Measurements from ENCODE around the gene SCCPDH.
"Not testable (repeated sequence)": the region's sequence is repeated elsewhere in the genome, so short reads cannot be mapped to it uniquely, and the experiment has no call there.

Gene SCCPDH, protein sequence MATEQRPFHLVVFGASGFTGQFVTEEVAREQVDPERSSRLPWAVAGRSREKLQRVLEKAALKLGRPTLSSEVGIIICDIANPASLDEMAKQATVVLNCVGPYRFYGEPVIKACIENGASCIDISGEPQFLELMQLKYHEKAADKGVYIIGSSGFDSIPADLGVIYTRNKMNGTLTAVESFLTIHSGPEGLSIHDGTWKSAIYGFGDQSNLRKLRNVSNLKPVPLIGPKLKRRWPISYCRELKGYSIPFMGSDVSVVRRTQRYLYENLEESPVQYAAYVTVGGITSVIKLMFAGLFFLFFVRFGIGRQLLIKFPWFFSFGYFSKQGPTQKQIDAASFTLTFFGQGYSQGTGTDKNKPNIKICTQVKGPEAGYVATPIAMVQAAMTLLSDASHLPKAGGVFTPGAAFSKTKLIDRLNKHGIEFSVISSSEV

GRCh38 chr1:246724016-246724730, at the start of gene SCCPDH:
Gene SCCPDH, plus strand, starts transcription at chr1:246724409. Its CDS starts 14 bp downstream, at chr1:246724423.
- peak; percentile 95 for DNase-seq (ENCODE audit: low spot score)

DNA sequence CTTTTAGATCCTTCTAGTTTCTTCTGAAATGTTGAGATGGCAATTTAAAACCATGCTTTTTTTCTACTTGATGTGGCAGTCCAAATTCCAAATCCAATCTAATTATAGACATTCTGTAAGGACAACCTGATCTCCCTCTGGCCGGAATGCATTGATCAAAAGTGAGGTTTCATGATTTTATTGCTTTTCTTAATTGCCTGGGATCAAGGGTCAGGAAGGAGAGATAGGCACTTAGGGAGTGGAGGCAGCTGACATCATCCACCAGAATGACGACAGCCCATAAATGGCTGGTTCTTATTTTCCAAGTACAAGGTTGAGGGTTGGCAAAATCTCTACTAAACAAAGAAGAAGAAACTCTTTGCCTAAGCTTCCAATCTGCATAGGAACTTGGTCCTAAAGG, 46.4 kb upstream of the SCCPDH start:
- no peak for DNase-seq (ENCODE audit: low spot score)

- DNase-seq (ENCODE audit: low spot score), result no peak
Observed at GRCh38 chr1:246678816-246679793, 45.1 kb upstream of the SCCPDH start.

- DNase-seq (ENCODE audit: low spot score), result no peak
Observed at GRCh38 chr1:246679794-246680177, 44.4 kb upstream of the SCCPDH start.

DNA sequence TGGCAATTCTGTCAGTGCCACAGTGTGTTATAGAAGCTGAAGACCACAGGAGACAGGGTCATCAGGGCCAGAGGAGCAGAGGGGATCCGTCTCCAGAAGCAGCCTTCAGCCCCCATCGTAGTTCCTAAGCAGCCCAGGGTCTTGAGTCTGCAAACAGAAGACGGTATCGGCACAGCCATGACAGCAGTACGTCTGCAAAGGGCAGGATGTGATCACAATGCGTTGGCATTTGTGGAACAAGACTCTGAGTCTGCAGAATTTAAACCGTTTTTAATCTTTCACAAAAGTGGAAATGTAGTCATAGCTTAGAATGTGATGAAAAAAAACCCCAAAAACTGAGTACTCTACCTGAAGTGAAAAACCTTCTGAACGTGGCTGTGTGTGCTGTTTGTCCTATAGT, 44.0 kb upstream of the SCCPDH start:
- no peak for DNase-seq (ENCODE audit: low spot score)

GRCh38 chr1:246680696-246681130, 43.5 kb upstream of the SCCPDH start:
- DNase-seq (ENCODE audit: low spot score), result no peak

GRCh38 chr1:246681900-246682895, 42.0 kb upstream of the SCCPDH start:
- no peak for DNase-seq (ENCODE audit: low spot score)

- no peak for DNase-seq (ENCODE audit: low spot score)
Observed at GRCh38 chr1:246683521-246683920, 40.7 kb upstream of the SCCPDH start.

DNA sequence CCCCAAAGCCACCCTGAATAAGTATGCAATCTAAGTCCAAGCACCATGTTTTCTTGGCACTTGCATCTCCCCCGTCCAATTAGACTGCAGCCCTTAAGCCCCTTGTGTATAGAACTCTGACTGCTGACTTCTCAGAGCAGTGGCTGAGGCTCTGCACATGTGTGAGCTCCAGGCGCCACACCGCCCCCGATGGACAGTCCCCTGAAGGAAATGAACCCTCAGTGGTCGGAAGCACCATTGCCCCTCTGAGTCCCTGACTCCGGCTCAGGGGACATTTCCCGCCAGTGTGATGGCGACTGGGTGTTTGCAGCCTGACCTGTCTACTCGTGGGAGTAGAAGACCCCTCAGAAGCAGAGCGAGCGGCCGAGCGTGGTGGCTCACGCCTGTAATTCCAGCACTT, 37.2 kb upstream of the SCCPDH start:
- no peak for DNase-seq (ENCODE audit: low spot score)

DNA sequence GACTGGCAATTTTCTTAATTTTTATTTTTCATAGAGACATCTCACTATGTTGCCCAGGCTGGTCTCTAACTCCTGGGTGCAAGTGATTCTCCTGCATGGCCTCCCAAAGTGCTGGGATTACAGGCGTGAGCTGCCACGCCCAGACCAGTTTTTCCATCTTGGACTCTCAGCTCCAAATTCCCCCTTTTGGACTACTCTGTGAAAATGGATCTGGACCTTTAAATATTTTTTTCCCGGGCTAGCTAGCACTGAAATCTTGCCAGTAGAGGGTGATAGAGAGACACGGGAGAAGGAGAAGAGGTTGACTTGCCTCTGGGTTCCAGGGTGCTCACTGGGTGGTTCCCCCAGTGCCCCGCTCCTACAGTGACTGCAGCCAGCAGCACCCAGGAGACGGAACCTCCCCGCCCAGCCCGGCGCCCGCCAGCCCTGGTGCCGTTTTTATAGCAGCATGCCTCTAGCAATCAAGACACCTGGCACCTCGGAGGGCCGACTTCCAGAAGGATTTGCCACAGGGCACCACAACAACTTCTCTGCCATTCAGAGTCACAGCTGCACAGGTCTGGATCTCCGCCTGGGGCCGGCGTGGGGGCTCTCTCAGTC, 34.7 kb upstream of the SCCPDH start:
- DNase-seq (ENCODE audit: low spot score), result peak; percentile 89

DNA sequence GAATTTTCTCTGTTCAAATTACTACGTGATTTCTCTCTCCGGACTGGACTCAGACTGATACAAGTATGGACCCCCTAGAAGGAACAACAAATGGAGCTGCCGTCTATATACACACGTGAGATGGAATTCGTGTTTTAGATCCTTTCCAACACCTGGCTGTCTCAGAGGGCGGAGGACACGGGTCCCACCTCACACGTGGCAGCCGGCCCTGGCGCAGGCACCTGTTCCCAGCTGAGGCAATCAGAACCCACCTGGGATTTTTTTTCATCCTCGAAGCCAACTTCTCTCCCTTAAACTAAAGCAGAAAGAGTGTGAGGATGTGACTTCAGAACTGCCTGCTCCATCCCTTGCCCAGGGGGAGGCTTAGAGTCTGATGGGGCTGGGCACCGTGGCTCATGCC, 34.1 kb upstream of the SCCPDH start:
- no peak for DNase-seq (ENCODE audit: low spot score)

DNA sequence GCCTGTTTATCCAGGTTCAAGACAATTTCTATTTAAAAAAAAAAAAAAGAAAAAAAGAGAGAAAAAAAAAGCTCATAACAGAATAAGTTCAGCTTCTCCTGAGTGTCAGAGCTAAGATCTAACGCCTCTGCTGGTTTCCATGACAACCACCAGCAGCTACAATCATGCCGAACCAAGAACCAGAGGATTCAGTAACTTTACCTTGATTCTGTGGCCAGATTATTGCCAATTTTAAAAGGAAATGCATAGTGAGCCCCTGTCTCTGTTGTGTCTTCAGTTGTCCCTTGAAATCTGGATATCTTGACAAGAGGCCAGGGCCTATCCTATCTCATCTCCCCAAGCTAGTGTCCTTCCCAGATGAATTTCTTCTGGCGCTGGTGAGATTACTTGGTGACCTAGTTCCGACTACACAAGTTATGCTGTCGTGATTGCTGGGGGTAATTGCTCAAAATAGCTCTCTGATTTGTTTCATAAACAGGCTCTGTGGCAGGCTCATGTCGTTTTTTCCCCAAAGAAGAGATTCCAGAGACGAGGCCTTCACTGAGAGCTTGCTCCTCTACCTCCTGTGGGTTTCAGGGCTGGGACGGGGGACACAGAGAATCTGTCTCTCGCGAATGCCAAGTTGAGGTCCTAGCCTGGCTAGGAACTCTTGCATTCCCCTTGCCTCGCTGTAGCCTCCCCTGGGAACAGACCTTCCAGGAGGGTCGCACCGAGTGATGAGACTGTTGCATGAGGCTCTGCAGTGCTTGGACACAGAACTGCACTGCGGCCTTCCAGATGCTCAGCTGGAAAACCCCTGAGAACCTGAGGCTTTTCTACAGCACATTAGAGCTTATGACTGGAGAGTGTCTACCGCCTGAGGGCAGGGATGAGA, 32.4 kb upstream of the SCCPDH start:
- DNase-seq (ENCODE audit: low spot score), result no peak

- DNase-seq (ENCODE audit: low spot score), result not testable (repeated sequence)
Observed at GRCh38 chr1:246694213-246694895, 29.9 kb upstream of the SCCPDH start.

GRCh38 chr1:246695136-246695535, 29.1 kb upstream of the SCCPDH start:
- DNase-seq (ENCODE audit: low spot score), result peak; percentile 33

- DNase-seq (ENCODE audit: low spot score), result no peak
Observed at GRCh38 chr1:246695666-246696065, 28.5 kb upstream of the SCCPDH start.

DNA sequence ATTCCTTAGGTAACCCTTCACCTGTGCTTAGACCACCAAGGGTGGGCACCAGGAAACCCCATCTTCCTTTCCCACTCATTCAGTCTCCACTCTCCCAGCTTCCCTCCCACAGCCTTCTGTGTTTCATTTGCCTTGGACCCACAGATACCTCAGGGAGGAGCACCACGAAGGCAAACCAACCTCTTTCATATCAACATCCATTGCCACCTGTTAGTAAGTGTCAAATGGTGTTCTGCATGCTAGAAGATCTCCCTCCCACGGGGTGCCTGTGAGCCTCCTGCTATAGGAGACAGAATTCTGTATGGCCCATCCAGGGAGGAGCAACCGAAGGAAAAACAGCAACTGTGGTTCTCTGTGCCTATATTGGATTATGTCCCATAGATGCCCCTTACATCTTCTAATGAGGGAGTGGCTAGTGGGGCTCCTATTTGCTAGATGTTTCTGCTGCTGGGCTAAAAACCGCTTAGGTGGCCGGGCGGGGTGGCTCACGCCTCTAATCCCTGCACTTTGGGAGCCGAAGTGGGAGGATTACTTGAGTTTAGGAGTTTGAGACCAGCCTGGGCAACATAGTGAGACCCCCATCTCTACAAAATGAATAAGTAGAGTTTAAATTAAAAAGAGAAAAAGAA, 25.6 kb upstream of the SCCPDH start:
- DNase-seq (ENCODE audit: low spot score), result no peak

- DNase-seq (ENCODE audit: low spot score), result peak; percentile 92
Observed at GRCh38 chr1:246699095-246699735, 25.0 kb upstream of the SCCPDH start.

- no peak for DNase-seq (ENCODE audit: low spot score)
Observed at GRCh38 chr1:246703581-246703980, 20.6 kb upstream of the SCCPDH start.
